RWPE1 (cell line): ENCODE data around the gene ATP11C.
"Not testable (repeated sequence)": the region's sequence is repeated elsewhere in the genome, so short reads cannot be mapped to it uniquely, and the experiment has no call there.

Experiments used
- CTCF ChIA-PET: fragments of 350-600 bp; sonication (Branson Sonifier 250); formaldehyde crosslinking; extraction: SDS; loops from one replicate; lab custom pipeline; 2021; lab: Yijun Ruan, JAX
- POLR2A ChIA-PET: fragments of 400-600 bp; formaldehyde crosslinking; extraction: SDS; loops from one replicate; lab custom pipeline; 2020; ENCODE audit warnings: antibody characterized with exemption; ENCODE audit not compliant: low non-redundant PET; lab: Yijun Ruan, JAX
- DNase-seq: peaks from one replicate; pipeline ENCODE4 v3.0.0; 2012; ENCODE audit warnings: low spot score
- H3K27ac ChIP-seq: fragments of 450-650 bp; 2 replicates; pipeline ENCODE4 v1.5.1; 2017
- TF ChIP-seq, protein P1 (sequence below): fragments of 450-650 bp; conservative IDR thresholded peaks from 2 replicates; pipeline ENCODE4 v1.5.1; 2017; ENCODE audit warnings: low read depth, mild to moderate bottlenecking

The ATP11C gene

GRCh38 chrX:139850968-139851367 lies 81.9 kb downstream of the ATP11C start:
- POLR2A ChIA-PET: no interaction called here
- DNase-seq: no peak
- TF ChIP-seq, protein P1, sequence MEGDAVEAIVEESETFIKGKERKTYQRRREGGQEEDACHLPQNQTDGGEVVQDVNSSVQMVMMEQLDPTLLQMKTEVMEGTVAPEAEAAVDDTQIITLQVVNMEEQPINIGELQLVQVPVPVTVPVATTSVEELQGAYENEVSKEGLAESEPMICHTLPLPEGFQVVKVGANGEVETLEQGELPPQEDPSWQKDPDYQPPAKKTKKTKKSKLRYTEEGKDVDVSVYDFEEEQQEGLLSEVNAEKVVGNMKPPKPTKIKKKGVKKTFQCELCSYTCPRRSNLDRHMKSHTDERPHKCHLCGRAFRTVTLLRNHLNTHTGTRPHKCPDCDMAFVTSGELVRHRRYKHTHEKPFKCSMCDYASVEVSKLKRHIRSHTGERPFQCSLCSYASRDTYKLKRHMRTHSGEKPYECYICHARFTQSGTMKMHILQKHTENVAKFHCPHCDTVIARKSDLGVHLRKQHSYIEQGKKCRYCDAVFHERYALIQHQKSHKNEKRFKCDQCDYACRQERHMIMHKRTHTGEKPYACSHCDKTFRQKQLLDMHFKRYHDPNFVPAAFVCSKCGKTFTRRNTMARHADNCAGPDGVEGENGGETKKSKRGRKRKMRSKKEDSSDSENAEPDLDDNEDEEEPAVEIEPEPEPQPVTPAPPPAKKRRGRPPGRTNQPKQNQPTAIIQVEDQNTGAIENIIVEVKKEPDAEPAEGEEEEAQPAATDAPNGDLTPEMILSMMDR: no peak
- CTCF ChIA-PET: no interaction called here
- H3K27ac ChIP-seq: no peak overlapping the region

GRCh38 chrX:139844884-139845283 lies 88.0 kb downstream of the ATP11C start:
- ChIA-PET CTCF (no interaction called here), POLR2A (no interaction called here)
- H3K27ac ChIP-seq: no peak overlapping the region
- DNase-seq: no peak
- TF ChIP-seq, protein P1: no peak

- POLR2A ChIA-PET: interaction anchor here (0.5 kb wide), 1 partner anchor 26 kb away, joined by 3 read pairs; no protein-coding TSS in a partner anchor
- TF ChIP-seq, protein P1: no peak
- no peak overlapping the region for H3K27ac ChIP-seq
- DNase-seq: no peak
- CTCF ChIA-PET: interaction anchor here (0.6 kb wide), 1 partner anchor 28 kb away, joined by 3 read pairs; no protein-coding TSS in a partner anchor
Measured at GRCh38 chrX:139844163-139844562, 88.7 kb downstream of the ATP11C start.

- CTCF ChIA-PET: no interaction called here
- H3K27ac ChIP-seq: no peak overlapping the region
- POLR2A ChIA-PET: no interaction called here
- TF ChIP-seq, protein P1: no peak
- DNase-seq: no peak
Measured at GRCh38 chrX:139842326-139843185, 90.3 kb downstream of the ATP11C start.

DNA sequence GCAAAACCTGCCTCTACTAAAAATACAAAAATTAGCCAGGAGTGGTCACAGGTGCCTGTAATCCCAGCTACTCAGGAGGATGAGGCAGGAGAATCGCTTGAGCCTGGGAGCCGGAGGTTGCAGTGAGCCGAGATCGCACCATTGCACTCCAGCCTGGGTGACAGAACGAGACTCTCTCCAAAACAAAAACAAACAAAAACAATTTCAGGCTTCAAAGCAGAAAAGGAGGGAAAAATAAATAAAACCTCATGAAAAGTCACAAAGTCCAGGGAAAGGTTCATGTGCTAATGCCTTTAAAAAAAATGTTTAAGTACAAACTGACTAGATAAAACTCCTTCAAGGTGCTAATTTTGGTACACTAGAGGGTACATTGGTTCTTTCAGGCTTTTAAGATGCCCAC lies 96.5 kb downstream of the ATP11C start:
- H3K27ac ChIP-seq, CTCF ChIA-PET, POLR2A ChIA-PET, DNase-seq: not testable (repeated sequence)

- CTCF ChIA-PET: no interaction called here
Measured at GRCh38 chrX:139834879-139835278, 98.0 kb downstream of the ATP11C start.

More at GRCh38 chrX:139834879-139835278, 98.0 kb downstream of the ATP11C start:
- TF ChIP-seq, protein P1: no peak
- DNase-seq: no peak
- POLR2A ChIA-PET: no interaction called here
- no peak overlapping the region for H3K27ac ChIP-seq
